GM21576 (cell line): Measurements from ENCODE around the gene RPS16.
"Not testable (repeated sequence)": the region's sequence is repeated elsewhere in the genome, so short reads cannot be mapped to it uniquely, and the experiment has no call there.

Experiments
- ATAC-seq: cut with Tn5 transposase; IDR thresholded peaks from one replicate; pipeline ENCODE4 v1.9.1; 2021; ENCODE audit warnings: mild to moderate bottlenecking, moderate library complexity; ENCODE audit not compliant: unreplicated experiment

RPS16 gene

DNA sequence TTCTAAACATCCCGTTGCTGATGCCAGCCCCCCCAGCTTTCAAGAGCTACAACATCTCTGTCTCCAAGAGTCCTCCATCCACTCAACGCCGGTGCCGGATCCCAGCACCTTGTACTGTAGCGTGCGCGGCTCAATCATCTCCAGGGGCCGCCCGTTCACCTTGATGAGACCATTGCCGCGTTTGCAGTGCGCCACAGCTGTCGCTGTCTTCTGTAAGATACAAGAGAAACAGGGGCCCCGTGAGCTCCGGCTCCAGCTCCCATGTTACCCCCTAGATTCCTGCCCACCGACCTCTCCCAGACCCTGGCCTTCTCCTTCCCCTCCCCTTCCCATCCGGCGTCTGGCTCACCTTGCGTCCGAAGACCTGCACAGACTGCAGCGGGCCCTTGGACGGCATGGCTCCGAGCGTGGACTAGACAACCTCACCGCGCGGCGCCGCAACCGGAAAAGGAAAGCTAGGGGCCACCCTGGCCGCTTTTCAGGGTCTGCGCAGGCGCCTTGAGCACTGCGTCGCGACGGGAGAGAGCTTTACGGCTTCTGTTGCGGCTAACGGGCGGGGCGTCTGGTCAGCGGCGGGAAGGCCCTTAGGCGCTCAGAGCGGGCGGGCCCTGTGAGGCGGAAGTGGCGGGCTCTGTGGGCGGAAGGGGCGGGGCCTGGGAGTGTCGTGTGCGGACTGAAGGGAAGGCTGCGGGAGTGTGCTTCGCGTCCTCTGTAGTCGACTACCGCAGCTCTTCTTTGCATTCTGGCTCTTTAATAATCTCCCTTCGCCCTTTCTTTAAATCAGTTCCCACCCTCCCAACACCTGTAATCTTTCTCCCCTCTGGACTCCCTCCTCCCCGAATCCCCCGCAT is at the start of gene RPS16:
RPS16 (minus strand) TSS at position 451 of the 851 bp plus-strand sequence; CDS start at position 397, 54 bp downstream.
- peak; percentile 76 for ATAC-seq

DNA sequence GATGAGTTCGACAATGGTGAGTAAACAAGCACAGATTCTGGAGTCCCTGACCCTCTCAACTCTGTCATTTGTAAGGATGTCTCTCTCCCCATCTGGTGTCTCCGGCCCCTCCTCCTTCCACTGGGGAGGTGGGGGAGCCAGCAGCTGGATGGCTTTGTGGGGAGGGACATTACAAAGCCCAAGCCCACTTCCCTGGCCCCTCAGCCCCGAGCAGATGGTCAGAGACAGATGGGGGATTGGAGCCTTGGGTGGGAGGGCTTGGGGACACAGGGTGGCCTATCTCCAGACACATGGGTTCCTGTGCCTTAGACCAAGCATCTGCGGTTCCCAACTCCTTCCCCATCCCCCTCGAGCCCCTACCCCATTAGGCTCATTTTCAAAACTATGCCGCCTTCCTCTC is 47.4 kb upstream of the RPS16 start:
- ATAC-seq: no peak

DNA sequence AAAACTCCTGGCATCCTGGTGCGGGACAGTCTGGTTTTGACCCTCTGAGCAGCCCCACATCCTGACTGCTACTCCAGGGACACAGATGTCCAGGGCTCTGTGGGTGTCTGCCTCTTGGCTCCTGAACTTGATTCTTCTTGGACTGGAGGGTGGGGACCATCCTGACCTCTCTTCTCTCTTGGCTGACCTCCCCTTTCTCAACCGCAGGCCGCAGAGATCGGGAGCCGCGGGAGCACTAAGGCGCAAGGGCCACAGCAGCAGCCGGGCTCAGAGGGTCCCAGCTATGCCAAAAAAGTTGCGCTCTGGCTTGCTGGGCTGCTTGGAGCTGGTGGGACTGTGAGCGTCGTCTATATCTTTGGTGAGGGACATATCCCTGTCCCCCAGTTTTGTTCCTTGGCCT is 45.9 kb upstream of the RPS16 start:
- ATAC-seq: no peak

DNA sequence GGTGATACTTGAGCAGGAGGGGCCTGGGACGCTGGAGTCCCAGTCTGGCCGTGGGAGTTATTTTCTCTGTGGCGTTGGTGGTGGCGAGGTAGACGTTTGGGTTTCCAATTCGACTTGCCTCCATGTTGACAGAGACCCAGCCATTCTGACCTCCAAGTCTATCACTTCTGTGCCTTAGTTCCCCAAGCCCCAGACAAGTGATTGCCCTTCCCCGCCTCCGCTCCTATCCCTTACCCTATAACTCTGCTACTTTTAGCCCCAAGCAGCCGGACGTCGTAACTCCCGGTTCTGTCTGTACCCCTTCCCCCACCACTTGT is 45.4 kb upstream of the RPS16 start:
- ATAC-seq: no peak

DNA sequence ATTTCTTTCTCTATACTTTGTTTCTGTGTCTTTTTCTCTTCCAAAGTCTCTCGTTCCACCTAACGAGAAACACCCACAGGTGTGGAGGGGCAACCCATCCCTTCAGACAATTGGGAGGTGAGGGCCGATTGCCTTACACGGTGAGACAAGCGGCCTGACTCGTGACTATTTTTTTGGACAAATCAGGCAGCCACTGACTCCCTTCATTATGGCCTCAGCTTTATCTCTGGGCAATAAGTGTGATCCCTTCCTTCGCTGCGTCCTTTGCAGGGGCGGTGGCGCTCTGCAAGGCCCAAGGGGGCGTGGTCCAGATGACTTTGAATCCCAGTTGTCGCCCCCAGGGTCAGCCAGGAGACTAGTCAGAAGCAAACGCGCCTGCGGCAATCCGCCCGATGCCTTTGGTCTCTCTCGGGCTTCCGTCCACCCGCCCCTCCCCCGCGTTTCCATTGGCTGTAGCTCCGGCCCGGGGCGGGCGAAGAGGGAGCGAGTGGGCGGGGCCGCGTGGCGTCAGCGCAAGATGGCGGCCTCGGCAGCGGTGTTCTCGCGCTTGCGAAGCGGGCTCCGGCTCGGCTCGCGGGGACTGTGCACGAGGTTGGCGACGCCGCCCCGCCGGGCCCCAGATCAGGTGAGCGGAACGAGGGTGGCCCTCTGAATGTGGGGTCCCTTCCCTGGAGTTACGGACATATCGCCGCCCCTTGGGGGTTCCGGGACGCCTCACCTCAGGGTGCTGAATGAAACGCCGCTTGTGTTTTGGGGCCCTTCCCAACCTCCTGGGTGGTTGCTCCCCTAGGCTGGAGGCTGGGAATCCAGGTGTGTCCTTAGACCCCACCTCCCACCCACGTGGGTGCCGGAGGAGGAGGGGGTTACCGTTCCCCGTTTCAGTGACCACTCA is 44.8 kb upstream of the RPS16 start, which contains the start of gene TIMM50:
TIMM50 (plus strand) TSS at position 502 of the 892 bp plus-strand sequence; CDS start at position 518, 16 bp downstream.
- ATAC-seq: peak; percentile 84

DNA sequence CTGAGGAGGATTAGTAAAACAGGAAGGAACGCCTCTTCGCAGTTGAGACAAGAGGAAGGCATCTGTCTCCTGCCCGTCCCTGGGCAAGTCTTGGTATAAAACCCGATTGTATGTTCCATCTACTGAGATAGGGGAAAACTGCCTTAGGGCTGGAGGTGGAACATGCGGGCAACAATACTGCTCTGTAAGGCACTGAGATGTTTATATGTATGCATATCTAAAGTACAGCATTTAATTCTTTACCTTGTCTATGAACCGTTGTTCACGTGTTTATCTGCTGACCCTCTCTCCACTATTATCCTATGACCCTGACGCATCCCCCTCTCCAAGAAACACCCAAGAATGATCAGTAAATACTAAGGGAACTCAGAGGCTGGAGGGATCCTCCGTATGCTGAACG is 44.2 kb upstream of the RPS16 start:
- no peak for ATAC-seq

DNA sequence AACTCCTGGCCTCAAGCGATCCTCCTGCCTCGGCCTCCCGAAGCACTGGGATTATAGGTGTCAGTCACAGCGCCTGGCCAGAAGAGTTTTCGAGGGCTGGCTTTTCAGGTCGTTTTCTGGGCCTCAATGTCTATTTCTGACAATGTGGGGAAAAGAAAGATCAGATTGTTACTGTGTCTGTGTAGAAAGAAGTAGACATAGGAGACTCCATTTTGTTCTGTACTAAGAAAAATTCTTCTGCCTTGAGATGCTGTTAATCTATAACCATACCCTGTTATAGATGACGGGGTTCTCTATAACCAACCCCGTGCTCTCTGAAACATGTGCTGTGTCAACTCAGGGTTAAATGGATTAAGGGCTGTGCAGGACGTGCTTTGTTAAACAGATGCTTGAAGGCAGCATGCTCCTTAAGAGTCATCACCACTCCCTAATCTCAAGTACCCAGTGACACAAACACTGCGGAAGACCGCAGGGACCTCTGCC is 43.6 kb upstream of the RPS16 start:
- ATAC-seq: not testable (repeated sequence)

DNA sequence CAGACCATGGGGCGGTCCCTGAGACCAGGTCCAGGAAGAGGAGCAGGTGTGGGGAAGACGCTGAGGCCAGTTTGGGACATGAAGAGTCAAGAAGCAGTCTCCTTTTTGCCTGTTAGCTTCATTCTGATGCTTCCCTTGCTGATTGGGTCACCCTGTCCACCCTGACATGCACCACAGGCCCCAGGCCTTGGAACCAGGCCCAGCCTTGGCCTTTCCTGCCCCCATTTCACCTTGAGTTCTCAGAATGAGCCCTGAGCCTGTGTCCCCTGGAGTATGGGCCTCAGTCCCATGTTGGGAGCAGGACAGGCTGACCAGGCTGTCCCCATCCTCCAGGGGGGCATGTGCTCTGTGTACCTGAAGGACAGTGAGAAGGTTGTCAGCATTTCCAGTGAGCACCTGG is 40.0 kb upstream of the RPS16 start:
- no peak for ATAC-seq

DNA sequence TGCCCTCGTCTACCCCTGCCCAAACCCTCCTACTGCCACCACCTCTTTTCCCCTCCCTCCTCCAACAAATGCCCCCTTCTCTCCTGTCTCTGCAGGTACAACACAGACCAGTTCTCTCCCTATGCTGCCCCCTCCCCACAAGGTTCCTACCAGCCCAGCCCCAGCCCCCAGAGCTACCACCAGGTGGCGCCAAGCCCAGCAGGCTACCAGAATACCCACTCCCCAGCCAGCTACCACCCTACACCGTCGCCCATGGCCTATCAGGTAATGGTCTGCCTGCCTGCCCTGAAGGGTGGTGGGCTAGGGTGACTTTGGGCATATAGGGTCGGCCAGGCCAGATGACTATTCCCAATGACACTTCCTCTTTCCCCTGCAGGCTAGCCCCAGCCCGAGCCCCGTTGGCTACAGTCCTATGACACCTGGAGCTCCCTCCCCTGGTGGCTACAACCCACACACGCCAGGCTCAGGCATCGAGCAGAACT is 38.4 kb upstream of the RPS16 start:
- no peak for ATAC-seq

DNA sequence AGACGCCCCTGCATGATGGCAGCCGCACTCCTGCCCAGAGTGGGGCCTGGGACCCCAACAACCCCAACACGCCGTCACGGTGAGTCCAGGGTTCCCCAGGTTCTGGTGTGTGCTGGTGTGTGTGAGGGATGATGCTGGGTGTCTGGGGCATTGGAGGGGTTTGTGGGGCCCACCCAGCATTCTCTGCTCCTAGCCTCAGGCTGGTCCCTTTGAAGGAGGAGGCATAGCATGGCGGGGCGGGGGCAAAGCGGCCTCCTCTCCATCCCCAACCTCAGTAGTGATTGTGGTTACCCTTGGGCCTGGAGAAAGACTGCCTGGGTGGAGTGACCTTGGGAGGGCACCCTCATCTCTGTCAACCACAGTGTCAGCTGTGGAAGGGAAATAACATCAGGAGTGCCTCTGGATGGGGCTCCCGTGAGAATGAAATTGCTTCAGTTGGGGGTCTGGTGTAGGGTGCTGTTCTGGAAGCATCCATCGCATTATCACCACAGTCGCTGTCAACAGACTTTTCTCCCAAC is 37.8 kb upstream of the RPS16 start:
- no peak for ATAC-seq

DNA sequence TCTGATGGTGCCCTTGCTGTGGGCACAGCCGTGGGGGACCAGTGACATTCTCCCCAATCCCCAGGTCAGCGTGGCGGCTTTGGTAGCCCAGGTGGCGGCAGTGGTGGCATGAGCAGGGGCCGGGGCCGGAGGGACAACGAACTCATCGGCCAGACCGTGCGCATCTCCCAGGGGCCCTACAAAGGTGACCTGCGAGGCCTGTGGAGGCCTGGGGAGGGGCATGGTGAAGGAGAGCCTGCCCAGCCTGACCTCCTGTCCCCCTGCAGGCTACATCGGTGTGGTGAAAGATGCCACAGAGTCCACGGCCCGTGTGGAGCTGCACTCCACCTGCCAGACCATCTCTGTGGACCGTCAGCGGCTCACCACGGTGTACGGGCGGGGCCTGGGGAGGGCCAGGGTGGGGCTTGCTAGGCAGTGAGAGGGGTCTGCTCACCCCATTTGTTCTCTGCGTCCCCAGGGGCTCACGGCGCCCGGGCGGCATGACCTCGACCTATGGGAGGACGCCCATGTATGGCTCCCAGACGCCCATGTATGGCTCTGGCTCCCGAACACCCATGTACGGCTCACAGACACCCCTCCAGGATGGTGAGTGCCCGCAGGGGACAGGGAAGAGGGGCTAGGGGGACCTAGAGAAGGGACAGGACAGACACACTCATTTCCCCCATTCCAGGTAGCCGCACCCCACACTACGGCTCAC is 37.1 kb upstream of the RPS16 start:
- ATAC-seq: no peak

DNA sequence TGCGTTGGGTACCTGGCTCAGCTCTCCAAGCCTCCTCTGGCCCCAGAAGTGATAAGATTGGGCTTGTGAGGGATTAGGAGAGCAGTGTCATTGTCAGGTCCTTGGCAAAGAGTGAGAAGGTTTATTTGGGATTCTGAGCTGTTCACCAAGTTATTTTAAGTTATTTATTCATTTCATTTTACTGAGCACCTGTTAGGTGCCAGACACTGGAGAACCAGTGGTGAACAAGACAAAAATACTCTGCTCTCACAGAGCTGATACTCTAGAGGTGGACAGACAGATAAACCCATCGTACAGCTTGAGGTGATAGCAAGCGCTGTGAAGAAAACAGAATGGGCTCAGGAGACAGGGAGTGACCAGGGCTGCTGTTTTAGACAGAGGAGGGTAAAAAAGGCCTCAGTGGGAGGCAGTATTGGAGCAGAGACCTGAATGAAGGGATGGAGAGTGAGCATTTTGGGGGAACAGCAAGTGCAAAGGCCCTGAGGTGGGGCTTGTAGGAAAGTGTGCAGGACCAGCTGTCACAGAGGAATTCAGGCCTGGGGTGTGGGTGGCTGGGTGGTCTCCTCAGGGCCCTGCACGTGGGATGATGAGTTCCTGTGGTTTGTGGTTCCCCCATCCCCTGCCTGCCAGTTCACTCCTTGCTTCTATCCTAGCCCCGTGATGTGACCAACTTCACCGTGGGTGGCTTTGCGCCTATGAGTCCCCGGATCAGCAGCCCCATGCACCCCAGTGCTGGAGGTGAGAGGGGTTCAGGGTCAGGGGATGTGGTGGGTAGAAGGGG is 36.2 kb upstream of the RPS16 start:
- ATAC-seq: no peak

DNA sequence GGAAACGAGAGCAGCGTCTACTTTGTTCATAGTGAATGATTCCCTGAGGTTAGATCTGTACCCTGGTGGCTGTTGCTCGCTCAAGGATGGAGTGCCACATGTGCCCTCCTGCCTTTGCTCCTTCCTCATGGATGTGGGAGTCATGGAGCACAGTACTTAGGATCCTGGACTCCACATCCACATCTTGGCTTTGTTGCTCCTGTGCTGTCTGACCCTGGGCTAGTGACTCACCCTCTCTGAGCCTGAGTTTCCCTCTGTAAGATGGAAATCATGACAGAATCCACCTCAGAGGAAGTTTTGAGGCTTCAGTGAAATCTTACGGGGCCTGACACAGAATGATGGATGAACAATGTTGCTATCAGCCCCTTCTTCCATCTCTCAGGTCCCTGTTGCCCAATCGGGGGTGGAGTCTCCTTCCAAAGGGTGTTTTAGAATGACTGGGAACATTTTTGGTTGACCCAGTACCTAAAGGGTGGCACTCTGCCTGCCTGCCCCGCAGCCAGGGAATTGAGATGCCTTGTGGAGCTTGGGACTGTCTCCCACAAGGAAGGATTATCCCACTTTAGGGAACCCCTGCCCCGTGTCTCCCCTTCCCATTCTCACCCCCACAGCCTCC is 35.1 kb upstream of the RPS16 start:
- no peak for ATAC-seq

DNA sequence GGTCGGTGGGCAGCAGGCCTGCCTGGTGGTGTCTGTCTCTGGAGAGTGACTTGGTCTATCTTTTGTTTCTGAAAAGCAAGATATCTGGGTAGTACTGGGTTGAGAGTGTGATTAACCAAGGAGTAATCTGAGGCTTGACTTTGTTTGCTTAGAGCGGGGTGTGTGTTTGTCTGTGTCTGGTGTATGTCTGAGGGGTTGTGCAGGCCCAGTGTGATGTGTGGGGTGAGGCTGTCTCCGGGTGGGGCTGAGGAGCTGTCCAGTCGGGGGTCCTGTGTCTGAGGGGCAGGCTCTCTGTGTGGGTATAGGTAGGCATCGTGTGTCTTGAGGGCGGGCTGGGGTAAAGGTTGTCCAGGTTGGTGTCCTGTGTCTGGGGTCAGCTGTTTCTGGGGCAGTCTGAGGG is 33.8 kb upstream of the RPS16 start:
- ATAC-seq: no peak

DNA sequence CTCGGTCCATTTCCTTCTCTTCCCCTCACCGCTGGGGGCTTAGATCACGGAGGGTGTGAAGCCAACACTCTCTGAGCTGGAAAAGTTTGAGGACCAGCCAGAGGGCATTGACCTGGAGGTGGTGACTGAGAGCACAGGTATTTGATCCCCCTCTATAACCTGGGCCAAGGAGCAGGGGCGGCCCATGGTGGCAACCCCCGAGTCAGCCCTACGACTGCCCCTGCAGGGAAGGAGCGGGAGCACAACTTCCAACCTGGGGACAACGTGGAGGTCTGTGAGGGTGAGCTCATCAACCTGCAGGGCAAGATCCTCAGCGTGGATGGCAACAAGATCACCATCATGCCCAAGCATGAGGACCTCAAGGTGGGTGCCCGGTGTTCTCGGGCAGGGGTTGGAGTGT is 33.3 kb upstream of the RPS16 start:
- ATAC-seq: no peak

DNA sequence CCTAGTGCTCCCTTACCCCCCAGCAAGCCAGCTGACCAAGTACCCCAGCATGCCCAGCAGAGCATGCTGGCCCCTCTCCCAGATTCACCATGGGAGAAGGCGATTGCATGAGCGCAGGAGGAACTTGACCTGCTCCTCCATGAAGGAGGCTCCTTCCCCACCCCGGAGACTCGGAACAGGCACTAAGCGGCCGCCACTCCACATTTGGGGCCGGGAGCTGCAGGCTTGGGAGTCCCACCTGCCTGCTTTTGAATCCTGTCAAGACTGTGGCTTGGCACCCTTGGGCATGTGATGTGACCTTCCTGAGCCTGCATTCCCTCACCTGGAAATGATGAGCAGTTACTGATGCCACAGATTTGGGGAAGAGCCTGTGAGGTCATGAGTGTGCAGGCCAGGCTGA is 32.2 kb upstream of the RPS16 start:
- ATAC-seq: no peak

DNA sequence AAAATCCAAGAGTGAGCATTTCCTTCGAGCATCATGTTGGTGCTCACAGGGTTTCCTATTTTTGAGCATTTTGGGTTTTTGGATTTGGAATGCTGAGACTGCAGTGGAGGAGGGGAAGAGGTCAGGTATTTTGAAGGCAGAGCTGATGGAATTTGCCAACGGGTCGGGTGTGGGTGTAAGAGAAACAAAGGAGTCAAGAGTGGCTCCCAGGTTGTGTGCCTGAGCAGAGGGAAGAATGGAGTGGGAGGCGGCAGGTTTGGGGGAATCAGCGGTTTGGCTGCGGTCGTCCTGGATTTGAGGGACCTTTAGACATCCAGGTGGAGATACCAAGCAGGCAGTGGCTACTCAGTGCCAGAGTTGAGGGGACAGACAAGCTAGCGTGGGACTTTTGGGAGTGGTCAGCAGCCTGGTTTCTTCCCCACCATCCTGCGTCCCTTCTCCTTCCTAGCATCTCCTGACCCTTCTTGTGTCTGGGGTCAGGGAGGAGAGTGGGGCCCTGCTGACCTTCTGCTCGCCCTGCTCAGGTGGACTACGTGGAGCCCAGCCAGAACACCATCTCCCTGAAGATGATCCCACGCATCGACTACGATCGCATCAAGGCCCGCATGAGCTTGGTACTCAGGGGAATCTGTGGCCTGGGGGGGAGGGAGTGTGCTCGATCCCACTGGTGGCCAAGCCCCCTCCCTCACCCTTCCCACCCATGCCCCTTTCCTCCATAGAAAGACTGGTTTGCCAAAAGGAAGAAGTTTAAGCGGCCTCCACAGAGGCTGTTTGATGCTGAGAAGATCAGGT is 30.4 kb upstream of the RPS16 start:
- ATAC-seq: no peak

DNA sequence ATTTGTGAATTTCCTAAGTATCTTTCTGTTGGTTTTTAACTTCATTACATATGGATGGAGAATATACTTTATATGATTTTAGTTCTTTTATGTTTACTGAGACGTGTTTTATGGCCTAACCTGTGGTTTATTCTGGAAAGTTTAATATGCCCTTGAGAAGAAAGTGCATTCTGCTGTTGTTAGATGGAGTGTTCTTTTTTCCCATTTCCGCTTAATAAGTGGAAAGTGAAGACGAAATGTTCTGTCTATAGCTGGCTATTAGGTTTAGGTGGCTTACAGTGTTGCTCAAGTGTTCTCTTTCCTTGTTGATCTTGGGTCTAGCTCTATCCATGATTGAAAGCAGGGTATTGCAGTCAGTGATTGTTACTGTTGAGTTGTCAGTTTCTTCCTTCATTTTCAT is 27.7 kb upstream of the RPS16 start:
- ATAC-seq: no peak

DNA sequence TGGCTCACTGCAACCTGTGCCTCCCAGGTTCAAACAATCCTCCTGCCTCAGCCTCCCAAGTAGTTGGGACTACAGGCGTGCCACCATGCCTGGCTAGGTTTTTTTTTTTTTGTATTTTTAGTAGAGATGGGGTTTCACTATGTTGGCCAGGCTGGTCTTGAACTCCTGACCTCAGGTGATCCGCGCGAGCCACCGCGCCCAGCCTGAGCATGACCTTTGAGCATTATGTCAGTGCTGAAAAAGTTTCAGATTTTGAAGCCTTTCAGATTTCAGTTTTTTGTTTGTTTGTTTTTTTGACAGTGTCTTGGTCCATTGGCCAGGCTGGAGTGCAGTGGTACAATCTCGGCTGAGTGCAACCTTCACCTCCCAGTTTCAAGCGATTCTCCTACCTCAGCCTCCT is 15.5 kb upstream of the RPS16 start:
- not testable (repeated sequence) for ATAC-seq
